GM18909 (cell line): ENCODE measurements around the gene HOOK2.
"Not testable (repeated sequence)": the region's sequence is repeated elsewhere in the genome, so short reads cannot be mapped to it uniquely, and the experiment has no call there.

Experiments
- ATAC-seq: cut with Tn5 transposase; IDR thresholded peaks from one replicate; pipeline ENCODE4 v1.9.1; 2021; ENCODE audit warnings: mild to moderate bottlenecking; ENCODE audit not compliant: unreplicated experiment, poor library complexity

The HOOK2 gene

GRCh38 chr19:12723381-12723640 lies 52.0 kb downstream of the HOOK2 start:
- ATAC-seq: no peak

- peak; percentile 83 for ATAC-seq
Measured at GRCh38 chr19:12722566-12723380, 52.6 kb downstream of the HOOK2 start.

- ATAC-seq: peak; percentile 30
Measured at GRCh38 chr19:12721656-12722565, 53.4 kb downstream of the HOOK2 start.

- ATAC-seq: no peak
Measured at GRCh38 chr19:12720851-12721655, 54.3 kb downstream of the HOOK2 start.

- ATAC-seq: no peak
Measured at GRCh38 chr19:12720296-12720695, 55.1 kb downstream of the HOOK2 start.

GRCh38 chr19:12715929-12716328 lies 59.4 kb downstream of the HOOK2 start:
- no peak for ATAC-seq

GRCh38 chr19:12715102-12715501 lies 60.2 kb downstream of the HOOK2 start:
- no peak for ATAC-seq

GRCh38 chr19:12713304-12713703 lies 62.0 kb downstream of the HOOK2 start:
- ATAC-seq: not testable (repeated sequence)
